GM18870 (cell line): ENCODE data around the gene ATXN2.
"Not testable (repeated sequence)": the region's sequence is repeated elsewhere in the genome, so short reads cannot be mapped to it uniquely, and the experiment has no call there.

Experiments
- ATAC-seq: cut with Tn5 transposase; IDR thresholded peaks from one replicate; pipeline ENCODE4 v1.9.1; 2021; ENCODE audit warnings: moderate library complexity; ENCODE audit not compliant: unreplicated experiment

ATXN2 gene

GRCh38 chr12:111507719-111508118 lies 91.4 kb downstream of the ATXN2 start:
- ATAC-seq = not testable (repeated sequence)

GRCh38 chr12:111507258-111507657 lies 91.9 kb downstream of the ATXN2 start:
- ATAC-seq = not testable (repeated sequence)

- no peak for ATAC-seq
These were observed 92.9 kb downstream of the ATXN2 start for GRCh38 chr12:111506260-111506659.

- ATAC-seq = no peak
These were observed 93.5 kb downstream of the ATXN2 start for GRCh38 chr12:111505601-111506036.

- no peak for ATAC-seq
These were observed 96.0 kb downstream of the ATXN2 start for GRCh38 chr12:111503116-111503515.

GRCh38 chr12:111494676-111495075 lies 104.4 kb downstream of the ATXN2 start:
- no peak for ATAC-seq

- ATAC-seq = not testable (repeated sequence)
These were observed 106.1 kb downstream of the ATXN2 start for GRCh38 chr12:111492979-111493378.

- no peak for ATAC-seq
These were observed 110.3 kb downstream of the ATXN2 start for GRCh38 chr12:111488798-111489197.

GRCh38 chr12:111488271-111488670 lies 110.8 kb downstream of the ATXN2 start:
- ATAC-seq = no peak

GRCh38 chr12:111482462-111482861 lies 116.7 kb downstream of the ATXN2 start:
- ATAC-seq = no peak

GRCh38 chr12:111471236-111471635 lies 127.9 kb downstream of the ATXN2 start:
- ATAC-seq = no peak

GRCh38 chr12:111469401-111469800 lies 129.7 kb downstream of the ATXN2 start:
- no peak for ATAC-seq

GRCh38 chr12:111467857-111468241 lies 131.3 kb downstream of the ATXN2 start:
- no peak for ATAC-seq

GRCh38 chr12:111467092-111467856 lies 131.8 kb downstream of the ATXN2 start:
- ATAC-seq = no peak

GRCh38 chr12:111462210-111462769 lies 136.8 kb downstream of the ATXN2 start:
- no peak for ATAC-seq

GRCh38 chr12:111460111-111460510 lies 139.0 kb downstream of the ATXN2 start:
- not testable (repeated sequence) for ATAC-seq

- no peak for ATAC-seq
These were observed 140.5 kb downstream of the ATXN2 start for GRCh38 chr12:111458546-111459172.

- no peak for ATAC-seq
These were observed 141.5 kb downstream of the ATXN2 start for GRCh38 chr12:111457577-111457976.

- no peak for ATAC-seq
These were observed 142.0 kb downstream of the ATXN2 start for GRCh38 chr12:111457071-111457470.

GRCh38 chr12:111455448-111456320 lies 143.4 kb downstream of the ATXN2 start:
- ATAC-seq = no peak
